KMS-11 (cell line): Measurements from ENCODE around the gene DNAJA3.

Source experiments
- H2AFZ ChIP-seq: fragments of 200-600 bp; sonication (generic); 2 replicates; pipeline ENCODE4 v1.6.1; 2016; ENCODE audit warnings: antibody characterized with exemption, mixed run types, low read depth
- H3K27ac ChIP-seq: fragments of 200-600 bp; sonication (generic); 2 replicates; pipeline ENCODE4 v1.6.1; 2016; ENCODE audit warnings: mild to moderate bottlenecking, mixed run types
- H3K27me3 ChIP-seq: fragments of 200-600 bp; sonication (generic); 2 replicates; pipeline ENCODE4 v1.6.1; 2017; ENCODE audit warnings: mild to moderate bottlenecking, low read depth, mixed run types, moderate library complexity; ENCODE audit not compliant: insufficient read depth
- H3K36me3 ChIP-seq: fragments of 200-600 bp; sonication (generic); 2 replicates; pipeline ENCODE4 v1.6.1; 2017; ENCODE audit warnings: mild to moderate bottlenecking, mixed run types; ENCODE audit not compliant: insufficient read depth
- H3K4me1 ChIP-seq: fragments of 200-600 bp; sonication (generic); 2 replicates; pipeline ENCODE4 v1.6.1; 2016; ENCODE audit warnings: mild to moderate bottlenecking, low read depth, mixed run types; ENCODE audit not compliant: poor library complexity, severe bottlenecking
- H3K4me2 ChIP-seq: fragments of 200-600 bp; sonication (generic); 2 replicates; pipeline ENCODE4 v1.7.0; 2016; ENCODE audit warnings: mild to moderate bottlenecking, mixed run types
- H3K4me3 ChIP-seq: fragments of 200-600 bp; sonication (generic); IDR thresholded peaks from 2 replicates; pipeline ENCODE4 v1.6.1; 2017; ENCODE audit warnings: low read depth, low read length, mixed read lengths; ENCODE audit not compliant: insufficient read depth
- H3K79me2 ChIP-seq: fragments of 200-600 bp; sonication (generic); 2 replicates; pipeline ENCODE4 v1.6.1; 2016; ENCODE audit warnings: low read depth, mixed run types; ENCODE audit not compliant: insufficient read depth
- H3K9ac ChIP-seq: fragments of 200-600 bp; sonication (generic); 2 replicates; pipeline ENCODE4 v1.6.1; 2016; ENCODE audit warnings: mild to moderate bottlenecking, mixed run types
- H4K20me1 ChIP-seq: fragments of 200-600 bp; sonication (generic); 2 replicates; pipeline ENCODE4 v1.6.1; 2016; ENCODE audit warnings: mild to moderate bottlenecking, mixed run types; ENCODE audit not compliant: insufficient read depth
- CTCF ChIP-seq: fragments of 200-600 bp; sonication (generic); conservative IDR thresholded peaks from 2 replicates; pipeline ENCODE4 v1.6.1; 2017; ENCODE audit warnings: low read depth, mild to moderate bottlenecking, antibody characterized with exemption, low read length, moderate library complexity, mixed read lengths

The DNAJA3 gene

GRCh38 chr16:4402439-4403132 lies 23.1 kb upstream of the DNAJA3 start:
- Histone ChIP-seq H3K27ac (no peak overlapping the region), H3K4me2 (no peak overlapping the region), H3K9ac (no peak overlapping the region), H3K27me3 (no peaks in the 10 kb centered on the region), H3K4me3 (no peak overlapping the region), H2AFZ (no peak overlapping the region), H3K79me2 (no peaks in the 10 kb centered on the region), H3K4me1 (no peaks in the 10 kb centered on the region), H4K20me1 (no peaks in the 10 kb centered on the region), H3K36me3 (peaks cover 5% of the 10 kb centered on the region; the same call in 1 of the 2 replicates)
- TF ChIP-seq CTCF, result peak; percentile 47; the same call in 1 of the 2 replicates

- H3K79me2 ChIP-seq, result peaks cover 2% of the 10 kb centered on the region; the same call in 1 of the 2 replicates
- no peaks in the 10 kb centered on the region; the same call in 1 of the 2 replicates for H4K20me1 ChIP-seq
- no peaks in the 10 kb centered on the region for H3K4me1 ChIP-seq
- TF ChIP-seq CTCF, result no peak
- no peak overlapping the region for H3K27ac ChIP-seq
- no peak overlapping the region for H3K9ac ChIP-seq
- no peak overlapping the region for H2AFZ ChIP-seq
- no peak overlapping the region for H3K4me3 ChIP-seq
- H3K4me2 ChIP-seq, result no peak overlapping the region
- no peaks in the 10 kb centered on the region for H3K27me3 ChIP-seq
- peaks cover 5% of the 10 kb centered on the region; the same call in 1 of the 2 replicates for H3K36me3 ChIP-seq
These were observed 22.3 kb upstream of the DNAJA3 start for GRCh38 chr16:4403133-4403949.

DNA sequence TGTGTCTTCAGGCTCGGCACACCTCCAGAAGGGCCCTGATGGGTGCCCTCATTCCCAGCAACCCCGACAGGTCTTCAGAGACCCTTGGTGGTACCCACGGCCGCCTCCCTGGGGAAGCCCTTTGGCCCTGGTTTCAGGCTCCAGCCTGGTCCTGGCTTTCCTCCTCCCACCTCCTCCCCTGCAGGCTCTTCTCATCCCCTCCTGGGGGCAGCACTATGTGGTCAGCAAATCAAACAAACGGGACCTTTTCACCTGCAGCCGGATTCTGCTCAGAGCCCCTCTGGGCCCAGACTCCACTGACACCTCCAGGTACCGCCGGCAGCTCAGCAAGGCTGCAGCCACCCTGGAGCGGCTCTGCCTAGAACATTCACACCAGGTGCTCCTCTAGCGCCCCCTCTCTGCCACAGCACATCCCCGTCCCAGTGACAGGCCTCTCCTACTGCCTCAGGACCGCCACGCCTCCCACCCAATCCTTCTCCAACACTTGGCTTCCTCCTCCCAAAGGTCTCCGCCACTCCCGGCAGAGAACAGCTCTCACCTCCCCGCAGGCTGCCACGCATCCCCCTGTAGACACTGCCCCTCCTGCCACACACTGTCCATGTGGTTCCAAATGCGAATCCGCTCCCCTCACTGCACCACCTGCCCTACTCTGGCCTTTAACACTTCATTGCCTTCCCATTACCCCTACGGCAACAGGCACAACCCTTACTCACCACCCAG lies 21.3 kb upstream of the DNAJA3 start:
- Histone ChIP-seq H3K4me2 (no peak overlapping the region), H3K4me1 (no peaks in the 10 kb centered on the region), H3K27ac (no peak overlapping the region), H4K20me1 (no peaks in the 10 kb centered on the region; the same call in 1 of the 2 replicates), H3K36me3 (peaks cover 5% of the 10 kb centered on the region; the same call in 1 of the 2 replicates), H2AFZ (no peak overlapping the region), H3K27me3 (no peaks in the 10 kb centered on the region), H3K4me3 (no peak overlapping the region), H3K79me2 (peaks cover 13% of the 10 kb centered on the region; the same call in 1 of the 2 replicates), H3K9ac (no peak overlapping the region)
- TF ChIP-seq CTCF, result peak; percentile 89

GRCh38 chr16:4404967-4405696 lies 20.5 kb upstream of the DNAJA3 start:
- Histone ChIP-seq H3K79me2 (peaks cover 20% of the 10 kb centered on the region; the same call in 1 of the 2 replicates), H3K4me1 (no peaks in the 10 kb centered on the region), H3K27me3 (no peaks in the 10 kb centered on the region), H4K20me1 (no peaks in the 10 kb centered on the region; the same call in 1 of the 2 replicates), H2AFZ (no peak overlapping the region), H3K27ac (no peak overlapping the region), H3K36me3 (peaks cover 5% of the 10 kb centered on the region; the same call in 1 of the 2 replicates), H3K4me3 (no peak overlapping the region), H3K4me2 (no peak overlapping the region), H3K9ac (no peak overlapping the region)
- TF ChIP-seq CTCF, result no peak
